HUES6 (cell line): ENCODE measurements around the gene CMTM7.
"Not testable (repeated sequence)": the region's sequence is repeated elsewhere in the genome, so short reads cannot be mapped to it uniquely, and the experiment has no call there.

Experiments
- H3K27ac ChIP-seq: 2 replicates; pipeline ENCODE4 v1.7.0; 2013; ENCODE audit warnings: low read depth, mild to moderate bottlenecking, low read length, inconsistent platforms
- H3K27me3 ChIP-seq: 2 replicates; pipeline ENCODE4 v1.6.1; 2013; ENCODE audit warnings: low read length; ENCODE audit not compliant: control insufficient read depth, insufficient read depth
- H3K36me3 ChIP-seq: 2 replicates; pipeline ENCODE4 v1.6.1; 2013; ENCODE audit warnings: low read length; ENCODE audit not compliant: control insufficient read depth, insufficient read depth
- H3K4me1 ChIP-seq: 2 replicates; pipeline ENCODE4 v1.6.1; 2013; ENCODE audit warnings: low read length; ENCODE audit not compliant: control insufficient read depth, insufficient read depth
- H3K4me3 ChIP-seq: 2 replicates; pipeline ENCODE4 v1.5.1; 2013; ENCODE audit warnings: low read depth, low read length
- H3K9ac ChIP-seq: one replicate; pipeline ENCODE4 v1.6.1; 2013; ENCODE audit warnings: mild to moderate bottlenecking, low read length
- H3K9me3 ChIP-seq: 2 replicates; pipeline ENCODE4 v1.6.1; 2013; ENCODE audit warnings: low read depth, low read length; ENCODE audit not compliant: control insufficient read depth, insufficient read depth

Gene CMTM7

DNA sequence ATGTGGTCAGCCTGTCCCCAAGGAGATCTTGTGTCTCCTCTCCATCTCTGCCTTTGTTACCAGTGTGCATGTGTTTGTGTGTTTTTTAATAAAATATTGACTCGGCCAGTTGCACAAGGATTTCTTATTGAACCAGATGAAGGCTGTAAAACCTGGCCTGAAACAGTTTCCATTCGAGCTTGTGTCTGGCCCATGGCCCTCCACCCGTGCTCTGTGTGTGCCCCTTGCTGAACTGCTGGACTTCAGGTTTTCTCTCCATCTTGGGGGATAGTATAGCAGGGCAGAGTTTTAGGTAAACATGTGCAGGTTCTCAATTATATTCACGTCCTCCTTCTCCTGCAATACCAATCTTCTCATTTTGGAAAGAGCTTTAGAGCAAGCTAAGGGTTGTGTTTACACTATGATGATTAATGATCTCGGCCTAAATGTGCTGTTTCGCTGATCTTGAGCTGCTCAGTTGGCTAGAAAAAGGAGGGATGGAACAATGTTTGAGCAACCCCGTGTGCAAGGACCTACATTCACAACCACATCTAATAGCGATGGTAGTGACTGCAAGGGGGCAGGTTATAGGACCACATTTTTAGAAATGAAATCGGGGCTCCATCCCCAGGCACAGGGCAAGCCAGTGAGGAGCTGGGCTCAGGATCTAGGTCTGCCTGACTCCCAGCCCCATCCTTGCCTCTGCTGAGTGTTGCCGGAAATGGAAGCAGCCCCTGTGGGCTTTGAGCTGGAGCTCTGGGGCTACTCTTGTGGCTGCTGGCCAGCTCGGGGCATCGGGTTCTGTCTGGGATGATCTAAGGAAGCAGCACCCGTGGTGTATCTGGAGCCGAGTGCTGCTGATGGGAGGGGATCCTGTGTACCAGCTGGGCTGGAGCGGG, 63.3 kb downstream of the CMTM7 start:
- Histone ChIP-seq H3K27me3 (no peaks in the 10 kb centered on the region), H3K27ac (no peak overlapping the region), H3K4me3 (no peak overlapping the region), H3K9me3 (no peaks in the 10 kb centered on the region), H3K36me3 (peaks cover 12% of the 10 kb centered on the region), H3K4me1 (peaks cover 14% of the 10 kb centered on the region), H3K9ac (no peak overlapping the region)

DNA sequence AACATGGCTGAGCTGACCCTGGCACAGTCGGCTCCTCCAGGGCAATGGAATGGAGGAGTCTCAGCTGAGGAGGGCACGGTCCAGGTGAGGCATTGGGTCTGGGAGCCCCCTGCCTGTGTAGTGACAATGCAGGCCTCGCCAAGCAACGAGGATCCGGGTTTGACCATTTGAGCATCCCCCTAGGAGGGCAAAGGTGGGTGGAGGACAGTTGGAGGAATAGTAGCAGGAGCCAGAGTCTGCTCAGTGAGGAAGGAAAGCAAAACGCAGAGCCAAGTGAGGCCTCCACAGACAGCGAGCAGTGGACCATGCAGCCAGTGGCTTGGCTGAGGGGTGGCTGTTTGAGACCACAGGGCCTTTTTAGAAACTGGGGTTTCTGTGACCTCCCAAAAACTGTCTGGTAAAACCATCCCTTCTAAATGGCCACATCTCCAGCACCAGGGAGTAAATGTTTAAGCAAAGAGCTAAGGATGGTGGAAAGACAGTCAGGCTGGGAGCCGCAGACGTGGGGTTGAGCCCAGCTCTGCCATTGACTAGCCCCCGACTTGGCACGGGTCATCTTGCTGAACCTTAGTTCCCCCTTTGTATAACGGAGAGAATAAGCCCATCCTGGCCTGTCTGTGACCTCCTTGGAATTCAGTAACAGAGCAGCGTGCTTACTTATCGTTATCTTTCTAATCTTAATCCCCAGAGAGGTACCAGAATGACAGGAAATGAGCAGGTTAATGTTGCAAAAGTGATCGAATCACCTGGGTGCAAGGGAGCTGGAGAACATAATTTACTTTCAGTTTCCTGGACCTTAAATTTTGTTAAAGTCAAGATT, 64.2 kb downstream of the CMTM7 start:
- Histone ChIP-seq H3K4me1 (peaks cover 22% of the 10 kb centered on the region), H3K27ac (no peak overlapping the region), H3K36me3 (peaks cover 12% of the 10 kb centered on the region), H3K27me3 (no peaks in the 10 kb centered on the region), H3K9me3 (no peaks in the 10 kb centered on the region), H3K9ac (no peak overlapping the region), H3K4me3 (no peak overlapping the region)

GRCh38 chr3:32456429-32457130, 64.9 kb downstream of the CMTM7 start:
- H3K4me3 ChIP-seq = no peak overlapping the region
- H3K4me1 ChIP-seq = peaks cover 30% of the 10 kb centered on the region
- H3K27ac ChIP-seq = no peak overlapping the region
- H3K9me3 ChIP-seq = no peaks in the 10 kb centered on the region
- H3K9ac ChIP-seq = no peak overlapping the region
- peaks cover 12% of the 10 kb centered on the region for H3K36me3 ChIP-seq
- H3K27me3 ChIP-seq = no peaks in the 10 kb centered on the region

- H3K4me3 ChIP-seq = no peak overlapping the region
- no peak overlapping the region for H3K27ac ChIP-seq
These were observed 66.4 kb downstream of the CMTM7 start for GRCh38 chr3:32457971-32458471.

GRCh38 chr3:32459450-32459849, 67.8 kb downstream of the CMTM7 start:
- H3K27me3 ChIP-seq = no peaks in the 10 kb centered on the region
- 0 out of 2 replicates have a peak overlapping the region, but pooled peaks have one; percentile 79 for H3K27ac ChIP-seq
- H3K4me3 ChIP-seq = no peak overlapping the region
- no peak overlapping the region for H3K9ac ChIP-seq
- H3K9me3 ChIP-seq = no peaks in the 10 kb centered on the region
- peaks cover 41% of the 10 kb centered on the region for H3K4me1 ChIP-seq
- 0 out of 2 replicates have a peak, but pooled peaks cover 2% of the 10 kb centered on the region for H3K36me3 ChIP-seq

More at GRCh38 chr3:32457971-32458471, 66.4 kb downstream of the CMTM7 start:
- Histone ChIP-seq H3K36me3 (peaks cover 6% of the 10 kb centered on the region; the same call in 1 of the 2 replicates), H3K4me1 (peaks cover 40% of the 10 kb centered on the region), H3K27me3 (no peaks in the 10 kb centered on the region), H3K9ac (no peak overlapping the region), H3K9me3 (no peaks in the 10 kb centered on the region)

- Histone ChIP-seq H3K36me3 (no peaks in the 10 kb centered on the region), H3K9me3 (no peaks in the 10 kb centered on the region), H3K4me1 (peaks cover 41% of the 10 kb centered on the region), H3K27me3 (no peaks in the 10 kb centered on the region), H3K4me3 (peak overlapping the region; percentile 47), H3K27ac (peak overlapping the region; percentile 79), H3K9ac (peak overlapping the region; percentile 64)
These were observed 68.5 kb downstream of the CMTM7 start for GRCh38 chr3:32460031-32460749.

DNA sequence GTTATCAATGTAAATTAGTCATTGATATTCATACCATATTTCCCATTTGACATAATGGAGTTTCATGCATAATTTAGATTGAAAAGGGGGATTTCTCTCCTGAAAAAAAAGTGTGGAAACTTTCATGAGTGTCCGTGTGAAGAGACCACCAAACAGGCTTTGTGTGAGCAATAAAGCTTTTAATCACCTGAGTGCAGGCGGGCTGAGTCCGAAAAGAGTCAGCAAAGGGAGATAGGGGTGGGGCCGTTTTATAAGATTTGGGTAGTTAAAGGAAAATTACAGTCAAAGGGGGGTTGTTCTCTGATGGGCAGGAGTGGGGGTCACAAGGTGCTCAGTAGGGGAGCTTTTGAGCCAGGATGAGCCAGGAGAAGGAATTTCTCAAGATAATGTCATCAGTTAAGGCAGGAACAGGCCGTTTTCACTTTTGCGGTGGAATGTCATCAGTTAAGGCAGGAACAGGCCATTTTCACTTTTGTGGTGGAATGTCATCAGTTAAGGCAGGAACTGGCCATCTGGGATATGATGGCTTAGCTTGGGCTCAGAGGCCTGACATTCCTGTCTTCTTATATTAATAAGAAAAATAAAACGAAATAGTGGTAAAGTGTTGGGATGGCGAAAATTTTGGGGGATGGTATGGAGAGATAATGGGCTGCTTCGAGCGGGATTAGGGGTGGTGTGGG, 69.3 kb downstream of the CMTM7 start:
- Histone ChIP-seq H3K27ac (peak overlapping the region; percentile 79), H3K4me3 (peak overlapping the region; percentile 47), H3K4me1 (peaks cover 35% of the 10 kb centered on the region), H3K9ac (peak overlapping the region; percentile 64)
- not testable (repeated sequence) for H3K36me3 ChIP-seq, H3K9me3 ChIP-seq, H3K27me3 ChIP-seq

GRCh38 chr3:32462191-32462986, 70.7 kb downstream of the CMTM7 start:
- not testable (repeated sequence) for H3K27me3 ChIP-seq, H3K9me3 ChIP-seq, H3K4me3 ChIP-seq, H3K9ac ChIP-seq, H3K27ac ChIP-seq, H3K36me3 ChIP-seq
- H3K4me1 ChIP-seq = peaks cover 36% of the 10 kb centered on the region

DNA sequence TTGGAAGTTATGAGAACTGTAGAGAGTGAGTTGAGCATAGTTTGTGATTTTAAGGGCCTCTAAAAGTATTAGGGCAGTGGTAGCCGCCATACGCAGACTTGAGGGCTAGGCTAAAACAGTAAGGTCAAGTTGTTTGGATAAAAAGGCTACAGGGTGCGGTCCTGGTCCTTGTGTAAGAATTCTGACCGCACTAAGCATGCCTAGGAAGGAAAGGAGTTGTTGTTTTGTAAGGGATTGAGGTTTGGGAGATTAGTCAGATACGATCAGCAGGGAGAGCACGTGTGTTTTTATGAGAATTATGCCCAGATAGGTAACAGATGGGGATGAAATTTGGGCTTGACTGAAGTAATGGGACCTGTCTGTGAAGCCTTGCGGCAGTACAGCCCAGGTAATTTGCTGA, 71.8 kb downstream of the CMTM7 start:
- not testable (repeated sequence) for H3K9me3 ChIP-seq, H3K9ac ChIP-seq, H3K4me3 ChIP-seq, H3K27me3 ChIP-seq, H3K36me3 ChIP-seq, H3K27ac ChIP-seq
- H3K4me1 ChIP-seq = peaks cover 39% of the 10 kb centered on the region
